NCI-H510A treated with DMSO at 0.1 percent for 48 hours (cell line): ENCODE measurements around the gene ITPR2.
A peak's percentile ranks its signal among the peaks of the same experiment; 100 is the strongest.
"Not testable (repeated sequence)": the region's sequence is repeated elsewhere in the genome, so short reads cannot be mapped to it uniquely, and the experiment has no call there.

Experiments used
- DNase-seq: peaks from one replicate; lab custom pipeline; 2025; lab: John Stamatoyannopoulos, UW

ITPR2 gene

GRCh38 chr12:26729137-26729671 lies 103.8 kb downstream of the ITPR2 start:
- DNase-seq, result not testable (repeated sequence)

GRCh38 chr12:26728205-26729050 lies 104.6 kb downstream of the ITPR2 start:
- DNase-seq, result no peak

GRCh38 chr12:26727482-26728204 lies 105.4 kb downstream of the ITPR2 start:
- no peak for DNase-seq

- DNase-seq, result no peak
Measured at GRCh38 chr12:26726956-26727355, 106.0 kb downstream of the ITPR2 start.

GRCh38 chr12:26725276-26725916 lies 107.6 kb downstream of the ITPR2 start:
- no peak for DNase-seq

GRCh38 chr12:26724309-26724702 lies 108.7 kb downstream of the ITPR2 start:
- no peak for DNase-seq

GRCh38 chr12:26723379-26724308 lies 109.3 kb downstream of the ITPR2 start:
- peak; percentile 57 for DNase-seq

GRCh38 chr12:26721800-26722199 lies 111.2 kb downstream of the ITPR2 start:
- peak; percentile 74 for DNase-seq

GRCh38 chr12:26719852-26720251 lies 113.1 kb downstream of the ITPR2 start:
- no peak for DNase-seq

GRCh38 chr12:26717757-26718156 lies 115.2 kb downstream of the ITPR2 start:
- DNase-seq, result no peak

- DNase-seq, result peak; percentile 89
Measured at GRCh38 chr12:26715232-26715631, 117.8 kb downstream of the ITPR2 start.

GRCh38 chr12:26713885-26714383 lies 119.1 kb downstream of the ITPR2 start:
- DNase-seq, result no peak

- DNase-seq, result no peak
Measured at GRCh38 chr12:26712892-26713291, 120.1 kb downstream of the ITPR2 start.

- DNase-seq, result no peak
Measured at GRCh38 chr12:26711569-26711968, 121.4 kb downstream of the ITPR2 start.

- no peak for DNase-seq
Measured at GRCh38 chr12:26711072-26711471, 121.9 kb downstream of the ITPR2 start.

- DNase-seq, result no peak
Measured at GRCh38 chr12:26705851-26706250, 127.1 kb downstream of the ITPR2 start.

GRCh38 chr12:26704684-26705460 lies 128.1 kb downstream of the ITPR2 start:
- DNase-seq, result no peak

GRCh38 chr12:26704214-26704613 lies 128.8 kb downstream of the ITPR2 start:
- no peak for DNase-seq

GRCh38 chr12:26702741-26703140 lies 130.3 kb downstream of the ITPR2 start:
- DNase-seq, result no peak

- DNase-seq, result peak; percentile 64
Measured at GRCh38 chr12:26701604-26702215, 131.3 kb downstream of the ITPR2 start.
